Sigmoid colon (tissue), 7 donors: ENCODE data around the gene DSCAML1. TPM values are rescaled to one million over a fixed set of nuclear protein-coding genes. Genes with fewer than 3 reads are reported as not detected.

Source experiments
- DNase-seq: peaks from one replicate; pipeline ENCODE4 v3.0.0-alpha.2; 2019
- H3K27ac ChIP-seq, 4 donors: fragments of 200-600 bp; sonication (generic); one replicate each; pipeline ENCODE4 v1.5.1; 2016 to 2019; ENCODE audit warnings: mild to moderate bottlenecking in 1 of 4
- H3K27me3 ChIP-seq, 3 donors: fragments of 200-600 bp; sonication (generic); one replicate each; pipeline ENCODE4 v1.5.1; 2019; ENCODE audit warnings: mild to moderate bottlenecking in 1 of 3
- H3K36me3 ChIP-seq, 4 donors: fragments of 200-600 bp; sonication (generic); one replicate each; pipeline ENCODE4 v1.5.1; 2016 to 2019
- H3K4me1 ChIP-seq, 4 donors: fragments of 200-600 bp; sonication (generic); one replicate each; pipeline ENCODE4 v1.5.1; 2017 to 2019
- H3K4me3 ChIP-seq, 4 donors: fragments of 200-600 bp; sonication (generic); one replicate each; pipeline ENCODE4 v1.5.1; 2017 to 2019; ENCODE audit warnings: mild to moderate bottlenecking in 2 of 4, moderate library complexity in 1 of 4
- H3K9me3 ChIP-seq, 4 donors: fragments of 200-600 bp in 3 of 4; sonication (generic) in 3 of 4; one replicate each; pipeline versions ENCODE4 v1.5.1 to v1.6.1; 2013 to 2019
- CTCF ChIP-seq, 4 experiments: fragments of 450-650 bp in 3 of 4; fragments of 200-600 bp in 1 of 4; IDR thresholded peaks; one replicate each; pipeline ENCODE4 v1.5.1; 2016 to 2019; ENCODE audit warnings: antibody characterized with exemption in 4 of 4, mild to moderate bottlenecking in 3 of 4, moderate library complexity in 2 of 4
- EP300 ChIP-seq, 4 donors: sonication (generic); formaldehyde crosslinking; IDR thresholded peaks; one replicate each; pipeline ENCODE4 v1.6.1; 2017; ENCODE audit warnings: antibody characterized with exemption in 4 of 4
- POLR2A ChIP-seq, 2 donors: fragments of 450-650 bp; IDR thresholded peaks; one replicate each; pipeline ENCODE4 v1.6.1; 2016; ENCODE audit warnings: antibody characterized with exemption in 2 of 2, mild to moderate bottlenecking in 2 of 2, moderate library complexity in 2 of 2
- POLR2AphosphoS5 ChIP-seq, 4 donors: sonication (generic); formaldehyde crosslinking; IDR thresholded peaks; one replicate each; pipeline ENCODE4 v1.6.1; 2017; ENCODE audit warnings: antibody characterized with exemption in 4 of 4
- WGBS, 2 donors: extraction: QIAGEN DNeasy Blood & Tissue Kit; methylation state at CpG; one replicate each; pipeline ENCODE4 v1.1.7; 2013; 5-methylcytosine and 5-hydroxymethylcytosine counted together
- intact Hi-C: fragments of 100-400 bp; cut with DNase I; formaldehyde crosslinking; loops from one replicate; pipeline ENCODE4 v1.15.1; 2023
- polyA plus RNA-seq, 3 donors: library from polyadenylated mRNA; stranded (reverse); fragments of 200-250 nt; gene quantifications; one replicate each; pipeline ENCODE4 v1.2.3, GENCODE V29; 2013
- total RNA-seq, 4 donors: library from RNA; depleted of rRNA; stranded (reverse); fragments of >200 nt; gene quantifications; one replicate each; pipeline ENCODE4 v1.1.0, GENCODE V29; 2016
- donor health status: healthy with polysubstance abuse.
- donor health status: Bipolar disorder and iron deficiency.
- donor health status: healthy.

Gene DSCAML1
- total and polyA plus RNA-seq, 7 donors, result under 0.01 to 7.5 (median 1.2) TPM

- Histone ChIP-seq H3K9me3 (peaks cover 0 to 3% (median 0%) of the 10 kb centered on the region in 4 donors), H3K27ac (no peak overlapping the region), H3K27me3 (no peaks in the 10 kb centered on the region), H3K4me3 (no peak overlapping the region), H3K36me3 (peaks cover 14 to 93% (median 75%) of the 10 kb centered on the region in 4 donors), H3K4me1 (no peaks in the 10 kb centered on the region)
- WGBS, 2 donors, result 93 to 96% methylated on average over 14 of the region's 14 CpGs
- DNase-seq, result peak; percentile 45
- TF ChIP-seq CTCF (IDR thresholded peaks at IDR 0.05), result no peak
- intact Hi-C loops, result no loop called here
Observed at GRCh38 chr11:117394221-117394925, 402.6 kb downstream of the DSCAML1 start.

GRCh38 chr11:117392979-117393378 lies 404.0 kb downstream of the DSCAML1 start:
- Histone ChIP-seq H3K36me3 (peaks cover 14 to 94% (median 67%) of the 10 kb centered on the region in 4 donors), H3K27ac (no peak overlapping the region), H3K9me3 (no peaks in the 10 kb centered on the region), H3K4me1 (no peaks in the 10 kb centered on the region), H3K27me3 (no peaks in the 10 kb centered on the region), H3K4me3 (no peak overlapping the region)
- WGBS, 2 donors, result 96% methylated on average over 8 of the region's 8 CpGs
- TF ChIP-seq POLR2AphosphoS5 (IDR thresholded peaks at IDR 0.05) (no peak), EP300 (IDR thresholded peaks at IDR 0.05) (no peak), POLR2A (IDR thresholded peaks at IDR 0.05) (no peak), CTCF (IDR thresholded peaks at IDR 0.05) (no peak)
- peak; percentile 45 for DNase-seq
- intact Hi-C loops, result no loop called here

GRCh38 chr11:117392001-117392690 lies 404.9 kb downstream of the DSCAML1 start:
- intact Hi-C loops, result no loop called here
- peak; percentile 28 for DNase-seq
- 93 to 94% methylated on average over 12 of the region's 12 CpGs for WGBS, 2 donors

GRCh38 chr11:117391181-117391580 lies 405.8 kb downstream of the DSCAML1 start:
- no peak overlapping the region for H3K4me3 ChIP-seq
- no peaks in the 10 kb centered on the region for H3K4me1 ChIP-seq
- no peak for TF ChIP-seq CTCF (IDR thresholded peaks at IDR 0.05)
- no peak for TF ChIP-seq POLR2AphosphoS5 (IDR thresholded peaks at IDR 0.05)
- TF ChIP-seq EP300 (IDR thresholded peaks at IDR 0.05), result no peak
- no peak for TF ChIP-seq POLR2A (IDR thresholded peaks at IDR 0.05)
- peak; percentile 57 for DNase-seq
- WGBS, 2 donors, result 96 to 97% methylated on average over 8 of the region's 8 CpGs
- H3K27me3 ChIP-seq, result no peaks in the 10 kb centered on the region
- H3K9me3 ChIP-seq, result no peaks in the 10 kb centered on the region
- H3K36me3 ChIP-seq, result peaks cover 20 to 95% (median 64%) of the 10 kb centered on the region in 4 donors
- intact Hi-C loops, result no loop called here
- no peak overlapping the region for H3K27ac ChIP-seq

More at GRCh38 chr11:117392001-117392690, 404.9 kb downstream of the DSCAML1 start:
- Histone ChIP-seq H3K27me3 (no peaks in the 10 kb centered on the region), H3K27ac (no peak overlapping the region), H3K4me1 (no peaks in the 10 kb centered on the region), H3K36me3 (peaks cover 19 to 95% (median 69%) of the 10 kb centered on the region in 4 donors), H3K9me3 (no peaks in the 10 kb centered on the region), H3K4me3 (no peak overlapping the region)
- no peak for TF ChIP-seq POLR2A (IDR thresholded peaks at IDR 0.05)
- no peak for TF ChIP-seq POLR2AphosphoS5 (IDR thresholded peaks at IDR 0.05)
- no peak for TF ChIP-seq EP300 (IDR thresholded peaks at IDR 0.05)
- no peak for TF ChIP-seq CTCF (IDR thresholded peaks at IDR 0.05)
